HEK293 (cell line): ENCODE results near the gene CHRNA10.

Experiments
- KLF9 ChIP-seq: fragments of 450-650 bp; formaldehyde crosslinking; IDR thresholded peaks from 2 replicates; pipeline ENCODE4 v1.5.1; 2016; ENCODE audit warnings: missing biosample characterization, missing genetic modification characterization, low read depth
- MYNN ChIP-seq: fragments of 450-650 bp; formaldehyde crosslinking; IDR thresholded peaks from 2 replicates; pipeline ENCODE4 v1.5.1; 2016; ENCODE audit warnings: missing biosample characterization, missing genetic modification characterization, borderline replicate concordance
- SP2 ChIP-seq: fragments of 450-650 bp; formaldehyde crosslinking; IDR thresholded peaks from 2 replicates; pipeline ENCODE4 v1.5.1; 2016; ENCODE audit warnings: missing biosample characterization, missing genetic modification characterization
- ZBTB8A ChIP-seq: fragments of 450-650 bp; formaldehyde crosslinking; IDR thresholded peaks from 2 replicates; pipeline ENCODE4 v1.5.1; 2016; ENCODE audit warnings: missing biosample characterization, missing genetic modification characterization
- ZFP3 ChIP-seq: fragments of 450-650 bp; formaldehyde crosslinking; IDR thresholded peaks from 2 replicates; pipeline ENCODE4 v1.5.1; 2016; ENCODE audit warnings: low read depth, missing biosample characterization, missing genetic modification characterization
- ZNF184 ChIP-seq: fragments of 450-650 bp; IDR thresholded peaks from 2 replicates; pipeline ENCODE4 v1.5.1; 2018; ENCODE audit warnings: missing biosample characterization, mild to moderate bottlenecking, missing genetic modification characterization
- ZNF558 ChIP-seq: fragments of 450-650 bp; formaldehyde crosslinking; IDR thresholded peaks from 2 replicates; pipeline ENCODE4 v1.5.1; 2016; ENCODE audit warnings: missing biosample characterization, missing genetic modification characterization
- ZNF704 ChIP-seq: fragments of 450-650 bp; formaldehyde crosslinking; IDR thresholded peaks from 2 replicates; pipeline ENCODE4 v1.5.1; 2016; ENCODE audit warnings: missing biosample characterization, missing genetic modification characterization
- ZNF747 ChIP-seq: fragments of 450-650 bp; formaldehyde crosslinking; IDR thresholded peaks from 2 replicates; pipeline ENCODE4 v1.5.1; 2016; ENCODE audit warnings: missing biosample characterization, missing genetic modification characterization

DNA sequence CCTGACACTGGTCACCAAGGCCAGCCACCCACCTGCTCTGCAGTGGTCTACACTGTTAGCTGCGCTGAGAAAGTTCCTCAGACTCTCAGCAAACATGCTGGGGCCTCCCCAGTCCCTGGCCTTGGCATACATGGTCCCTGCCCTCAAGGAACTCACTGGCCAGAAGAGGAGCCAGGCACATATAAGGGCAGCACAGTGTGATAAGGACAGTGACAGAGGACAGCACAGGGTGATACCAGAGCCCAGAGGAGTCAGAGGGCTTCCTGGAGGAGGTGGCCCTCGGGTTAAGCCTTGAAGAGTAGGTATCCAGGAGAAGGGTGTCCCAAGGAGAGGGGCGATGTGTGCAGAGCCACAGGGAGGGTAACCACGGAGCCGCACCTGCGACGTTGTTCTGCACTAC, 25.6 kb downstream of the CHRNA10 start:
- no peak for TF ChIP-seq SP2 (tag by site-specific recombination)
- TF ChIP-seq KLF9: no peak
- TF ChIP-seq ZNF747 (tag by site-specific recombination): no peak
- no peak for TF ChIP-seq ZFP3
- TF ChIP-seq ZNF184: no peak
- TF ChIP-seq ZNF558 (tag by site-specific recombination): no peak
- no peak for TF ChIP-seq ZNF704 (tag by site-specific recombination)
- TF ChIP-seq ZBTB8A (tag by site-specific recombination): no peak
- TF ChIP-seq MYNN (tag by site-specific recombination): no peak
